ENCODE measurements around the gene NAXE. TPM values are rescaled to one million over a fixed set of nuclear protein-coding genes. Genes with fewer than 3 reads are reported as not detected.
A peak's percentile ranks its signal among the peaks of the same experiment; 100 is the strongest.
"Not testable (repeated sequence)": the region's sequence is repeated elsewhere in the genome, so short reads cannot be mapped to it uniquely, and the experiment has no call there.

Gene NAXE
- total and polyA plus RNA-seq, 5 experiments from 2014 or later: 39.7 to 124 (median 85.6) TPM

- POLR2A ChIA-PET: interaction anchor here (0.5 to 1.2 kb wide), 3 partner anchors 15 to 101 kb away, joined by 3 read pairs; partner anchors contain the start of gene GPATCH4
- ATAC-seq (no peak), DNase-seq (no peak)
- Mint-ChIP-seq H3K9me3 (no peaks in the 10 kb centered on the region), H3K4me3 (no peak overlapping the region), H3K4me1 (peaks cover 19 to 45% (median 42%) of the 10 kb centered on the region in 4 donors), H3K27me3 (no peaks in the 10 kb centered on the region), H3K27ac (no peak overlapping the region), H3K36me3 (peaks cover 0 to 10% (median 8%) of the 10 kb centered on the region in 3 donors)
These were observed 5.3 kb upstream of the NAXE start for GRCh38 chr1:156586323-156586722.

- ATAC-seq (no peak), DNase-seq (no peak)
- Mint-ChIP-seq H3K4me3 (peak overlapping the region in 1 of 10 donors; percentile 20), H3K36me3 (peaks cover 0 to 10% (median 7%) of the 10 kb centered on the region in 3 donors), H3K27me3 (no peaks in the 10 kb centered on the region), H3K9me3 (no peaks in the 10 kb centered on the region), H3K27ac (no peak overlapping the region), H3K4me1 (peaks cover 17 to 40% (median 38%) of the 10 kb centered on the region in 4 donors)
- POLR2A ChIA-PET: interaction anchor here (0.9 to 1.2 kb wide), 3 partner anchors 14 to 95 kb away, joined by 3 read pairs; partner anchors contain the start of gene GPATCH4
These were observed 4.6 kb upstream of the NAXE start for GRCh38 chr1:156586892-156587477.

- DNase-seq, ATAC-seq, H3K9me3 Mint-ChIP-seq, H3K27me3 Mint-ChIP-seq, H3K4me3 Mint-ChIP-seq: not testable (repeated sequence)
- POLR2A ChIA-PET: interaction anchor here (1.0 kb wide), 1 partner anchor 22 kb away, joined by 4 read pairs; no protein-coding TSS in a partner anchor
- Mint-ChIP-seq H3K36me3 (peaks cover 0 to 10% (median 5%) of the 10 kb centered on the region in 3 donors), H3K27ac (peak overlapping the region in 2 of 10 donors; percentile 25 to 60), H3K4me1 (peaks cover 13 to 43% (median 35%) of the 10 kb centered on the region in 4 donors)
These were observed 3.6 kb upstream of the NAXE start for GRCh38 chr1:156587927-156588326.

- POLR2A ChIA-PET: interaction anchor here (1.5 kb wide), 1 partner anchor 89 kb away, joined by 3 read pairs; the partner anchor contains the start of gene MEF2D
- H3K36me3 Mint-ChIP-seq: peaks cover 0 to 13% (median 5%) of the 10 kb centered on the region in 3 donors
These were observed 2.0 kb upstream of the NAXE start for GRCh38 chr1:156589546-156589945.

GRCh38 chr1:156590326-156591180, 1.0 kb upstream of the NAXE start:
- Mint-ChIP-seq H3K4me1 (peaks cover 13 to 31% (median 18%) of the 10 kb centered on the region in 4 donors), H3K9me3 (no peaks in the 10 kb centered on the region), H3K4me3 (peak overlapping the region in 9 of 10 donors; percentile 76 to 93 (median 91)), H3K27me3 (no peaks in the 10 kb centered on the region), H3K36me3 (peaks cover 0 to 13% (median 3%) of the 10 kb centered on the region in 3 donors), H3K27ac (peak overlapping the region in 9 of 10 donors; percentile 88 to 96 (median 95))
- ATAC-seq (no peak), DNase-seq (no peak)
- POLR2A ChIA-PET: interaction anchor here (0.5 to 3.5 kb wide), 15 partner anchors 9 to 205 kb away, joined by 3 to 37 read pairs (median 5); partner anchors contain the start of genes GPATCH4, MEF2D and TTC24

More at GRCh38 chr1:156589546-156589945, 2.0 kb upstream of the NAXE start:
- DNase-seq (no peak), ATAC-seq (no peak)
- H3K27ac Mint-ChIP-seq: no peak overlapping the region
- no peaks in the 10 kb centered on the region for H3K9me3 Mint-ChIP-seq
- no peaks in the 10 kb centered on the region for H3K27me3 Mint-ChIP-seq
- no peak overlapping the region for H3K4me3 Mint-ChIP-seq
- peaks cover 10 to 36% (median 21%) of the 10 kb centered on the region in 4 donors for H3K4me1 Mint-ChIP-seq

- H3K9me3 Mint-ChIP-seq: no peaks in the 10 kb centered on the region
- peak overlapping the region; percentile 88 to 96 (median 95) for H3K27ac Mint-ChIP-seq
- DNase-seq: no peak
- ATAC-seq: peak in 1 of 2 donors; percentile 34
- POLR2A ChIA-PET: interaction anchor here (0.5 to 3.5 kb wide), 15 partner anchors 9 to 206 kb away, joined by 3 to 37 read pairs (median 5); partner anchors contain the start of genes GPATCH4, MEF2D and TTC24
- no peaks in the 10 kb centered on the region for H3K27me3 Mint-ChIP-seq
- peak overlapping the region; percentile 76 to 93 (median 90) for H3K4me3 Mint-ChIP-seq
- peaks cover 0 to 15% (median 2%) of the 10 kb centered on the region in 3 donors for H3K36me3 Mint-ChIP-seq
- H3K4me1 Mint-ChIP-seq: peaks cover 14 to 29% (median 16%) of the 10 kb centered on the region in 4 donors
These were observed 470 bp upstream of the NAXE start for GRCh38 chr1:156591181-156591431.

GRCh38 chr1:156592158-156592909, 758 bp downstream of the NAXE start:
- DNase-seq (no peak), ATAC-seq (no peak)
- H3K36me3 Mint-ChIP-seq: peaks cover 2 to 26% (median 7%) of the 10 kb centered on the region in 3 donors
- no peaks in the 10 kb centered on the region for H3K27me3 Mint-ChIP-seq
- no peaks in the 10 kb centered on the region for H3K9me3 Mint-ChIP-seq
- POLR2A ChIA-PET: interaction anchor here (0.6 to 3.5 kb wide), 12 partner anchors 9 to 255 kb away, joined by 3 to 37 read pairs (median 6); partner anchors contain the start of genes CCT3, GPATCH4, MEF2D and TTC24
- H3K4me1 Mint-ChIP-seq: peaks cover 16 to 28% (median 17%) of the 10 kb centered on the region in 4 donors
- peak overlapping the region; percentile 73 to 94 (median 86) for H3K27ac Mint-ChIP-seq
- peak overlapping the region; percentile 76 to 93 (median 82) for H3K4me3 Mint-ChIP-seq

DNA sequence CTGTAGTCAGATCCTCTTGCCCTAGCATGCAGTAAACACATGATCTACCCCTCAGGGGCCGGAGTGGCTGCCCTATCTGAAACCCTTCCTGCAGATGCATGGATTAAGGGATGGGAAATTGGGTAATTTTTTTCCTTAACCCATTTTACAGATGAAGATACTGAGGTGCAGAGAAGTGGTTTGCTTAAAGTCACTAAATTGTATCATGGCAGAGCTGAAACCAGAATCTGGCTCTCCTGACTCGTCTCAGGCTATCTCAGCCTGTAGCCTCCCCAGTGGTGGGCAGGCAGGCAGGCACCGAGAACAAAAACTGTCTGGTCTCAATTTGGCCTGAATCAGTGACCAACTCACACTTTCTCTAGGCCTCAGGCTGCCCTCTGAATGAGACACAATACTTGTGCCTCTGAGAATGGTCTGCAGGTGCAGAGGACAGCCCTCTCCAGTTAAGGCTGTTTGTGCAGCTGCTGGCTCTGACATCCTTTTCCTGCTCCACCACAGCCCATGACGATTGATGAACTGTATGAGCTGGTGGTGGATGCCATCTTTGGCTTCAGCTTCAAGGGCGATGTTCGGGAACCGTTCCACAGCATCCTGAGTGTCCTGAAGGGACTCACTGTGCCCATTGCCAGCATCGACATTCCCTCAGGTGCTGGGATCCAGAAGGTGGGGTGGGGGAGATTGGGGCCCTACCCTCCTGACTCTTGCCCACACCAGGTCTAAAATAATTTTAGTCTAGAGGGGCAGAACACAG, 1.5 kb downstream of the NAXE start:
- Mint-ChIP-seq H3K36me3 (peaks cover 2 to 33% (median 7%) of the 10 kb centered on the region in 3 donors), H3K27me3 (no peaks in the 10 kb centered on the region), H3K4me1 (peaks cover 16 to 30% (median 17%) of the 10 kb centered on the region in 4 donors), H3K27ac (peak overlapping the region; percentile 70 to 94 (median 86)), H3K9me3 (no peaks in the 10 kb centered on the region), H3K4me3 (peak overlapping the region; percentile 76 to 93 (median 82))
- DNase-seq: no peak
- POLR2A ChIA-PET: interaction anchor here (0.8 to 3.5 kb wide), 7 partner anchors 8 to 255 kb away, joined by 3 to 37 read pairs (median 12); partner anchors contain the start of genes CCT3, GPATCH4 and MEF2D
- no peak for ATAC-seq

DNA sequence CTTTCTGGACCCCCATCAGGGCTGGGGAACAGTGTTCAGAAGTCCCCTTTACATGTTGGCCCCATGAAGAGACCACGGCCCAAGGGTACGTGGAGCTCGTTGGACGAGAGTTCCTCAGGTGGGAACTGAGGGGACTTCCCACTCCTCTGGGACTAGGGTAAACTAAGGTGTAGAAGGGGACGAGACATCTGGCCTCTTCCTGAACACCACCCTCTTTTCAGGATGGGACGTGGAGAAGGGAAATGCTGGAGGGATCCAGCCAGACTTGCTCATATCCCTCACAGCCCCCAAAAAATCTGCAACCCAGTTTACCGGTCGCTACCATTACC, 2.0 kb downstream of the NAXE start:
- no peaks in the 10 kb centered on the region for H3K27me3 Mint-ChIP-seq
- peaks cover 16 to 33% (median 20%) of the 10 kb centered on the region in 4 donors for H3K4me1 Mint-ChIP-seq
- H3K9me3 Mint-ChIP-seq: no peaks in the 10 kb centered on the region
- H3K36me3 Mint-ChIP-seq: peaks cover 2 to 39% (median 7%) of the 10 kb centered on the region in 3 donors
- H3K27ac Mint-ChIP-seq: peak overlapping the region in 1 of 10 donors; percentile 7
- ATAC-seq: no peak
- peak overlapping the region in 1 of 10 donors; percentile 93 for H3K4me3 Mint-ChIP-seq
- no peak for DNase-seq
- POLR2A ChIA-PET: interaction anchor here (1.0 to 3.5 kb wide), 4 partner anchors 11 to 102 kb away, joined by 3 to 37 read pairs (median 20); partner anchors contain the start of gene MEF2D

- Mint-ChIP-seq H3K36me3 (peaks cover 2 to 42% (median 7%) of the 10 kb centered on the region in 3 donors), H3K27me3 (no peaks in the 10 kb centered on the region), H3K9me3 (no peaks in the 10 kb centered on the region), H3K27ac (peak overlapping the region in 4 of 10 donors; percentile 7 to 36 (median 9)), H3K4me3 (peak overlapping the region in 1 of 10 donors; percentile 65), H3K4me1 (peaks cover 18 to 36% (median 23%) of the 10 kb centered on the region in 4 donors)
- POLR2A ChIA-PET: interaction anchor here (1.0 to 3.5 kb wide), 4 partner anchors 11 to 102 kb away, joined by 3 to 37 read pairs (median 20); partner anchors contain the start of gene MEF2D
- DNase-seq: no peak
- ATAC-seq: no peak
These were observed 2.6 kb downstream of the NAXE start for GRCh38 chr1:156594190-156594589.

DNA sequence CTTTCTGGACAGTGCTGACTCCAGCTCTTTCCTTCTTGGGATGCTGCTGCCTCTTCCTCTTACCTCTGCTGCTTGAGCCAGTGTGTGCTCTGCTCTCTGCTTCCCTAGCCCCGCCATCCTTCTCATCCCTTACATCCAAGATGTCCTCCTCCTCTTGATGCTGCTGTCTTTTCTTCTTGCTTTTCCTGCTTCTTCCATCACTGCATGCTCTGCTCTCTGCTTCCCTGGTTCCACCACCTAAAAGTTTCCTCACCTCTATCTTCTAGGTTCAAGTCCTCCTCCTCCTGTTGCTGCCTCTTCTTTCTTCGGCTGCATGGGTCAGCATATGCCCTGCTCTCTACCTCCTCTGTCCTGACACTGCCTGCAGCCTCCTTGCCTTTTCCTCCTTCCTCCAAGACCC, 3.4 kb downstream of the NAXE start:
- Mint-ChIP-seq H3K9me3 (no peaks in the 10 kb centered on the region), H3K27ac (peak overlapping the region in 7 of 10 donors; percentile 6 to 85 (median 26)), H3K4me3 (no peak overlapping the region), H3K27me3 (no peaks in the 10 kb centered on the region), H3K36me3 (peaks cover 2 to 44% (median 7%) of the 10 kb centered on the region in 3 donors), H3K4me1 (peaks cover 21 to 42% (median 26%) of the 10 kb centered on the region in 4 donors)
- no peak for DNase-seq
- ATAC-seq: no peak
- POLR2A ChIA-PET: interaction anchor here (1.2 kb wide), 1 partner anchor 90 kb away, joined by 10 read pairs; no protein-coding TSS in a partner anchor
